NCI-H69 (cell line): ENCODE measurements around the gene WDR89.
"Not testable (repeated sequence)": the region's sequence is repeated elsewhere in the genome, so short reads cannot be mapped to it uniquely, and the experiment has no call there.

Experiments
- DNase-seq: peaks from one replicate; lab custom pipeline; 2025; lab: John Stamatoyannopoulos, UW

Gene WDR89

GRCh38 chr14:63594455-63595372, 47.0 kb downstream of the WDR89 start:
- DNase-seq = no peak

- DNase-seq = not testable (repeated sequence)
Observed at GRCh38 chr14:63583046-63583445, 58.6 kb downstream of the WDR89 start.

GRCh38 chr14:63581491-63581890, 60.2 kb downstream of the WDR89 start:
- peak; percentile 43 for DNase-seq

GRCh38 chr14:63578300-63578699, 63.4 kb downstream of the WDR89 start:
- no peak for DNase-seq

GRCh38 chr14:63573581-63573980, 68.1 kb downstream of the WDR89 start:
- DNase-seq = no peak

- DNase-seq = no peak
Observed at GRCh38 chr14:63565448-63565847, 76.2 kb downstream of the WDR89 start.

GRCh38 chr14:63564318-63564717, 77.4 kb downstream of the WDR89 start:
- DNase-seq = no peak

GRCh38 chr14:63563370-63564026, 78.2 kb downstream of the WDR89 start:
- DNase-seq = no peak

GRCh38 chr14:63562405-63562804, 79.3 kb downstream of the WDR89 start:
- no peak for DNase-seq

GRCh38 chr14:63555572-63555971, 86.1 kb downstream of the WDR89 start:
- DNase-seq = no peak

- DNase-seq = no peak
Observed at GRCh38 chr14:63551332-63551731, 90.3 kb downstream of the WDR89 start.

GRCh38 chr14:63547798-63548335, 93.8 kb downstream of the WDR89 start:
- no peak for DNase-seq
